ENCODE measurements around the gene RUNX1.

- TF ChIP-seq CTCF (IDR thresholded peaks at IDR 0.05): no peak
- no peak for TF ChIP-seq POLR2A (IDR thresholded peaks at IDR 0.05)
- TF ChIP-seq POLR2AphosphoS5 (IDR thresholded peaks at IDR 0.05): no peak
Observed at GRCh38 chr21:34833465-34833864, 215.6 kb downstream of the RUNX1 start.
